ENCODE results near the gene UACA.

Gene UACA

GRCh38 chr15:70761046-70761445 lies 2.3 kb downstream of the UACA start:
- no peak for ATAC-seq
- TF ChIP-seq TSHZ2 (CRISPR knock-in tag; IDR thresholded peaks at IDR 0.05), result no peak
- no peak for TF ChIP-seq CREB5 (CRISPR knock-in tag; IDR thresholded peaks at IDR 0.05; ENCODE audit: low read depth)
- no peak for TF ChIP-seq ZNF565 (CRISPR knock-in tag; conservative IDR thresholded peaks at IDR 0.05; ENCODE audit: low read depth)
- TF ChIP-seq OSR1 (CRISPR knock-in tag; IDR thresholded peaks at IDR 0.05), result no peak
- TF ChIP-seq ZFP30 (CRISPR knock-in tag; IDR thresholded peaks at IDR 0.05), result no peak
- no peak for TF ChIP-seq BACH2 (CRISPR knock-in tag; IDR thresholded peaks at IDR 0.05; ENCODE audit: borderline replicate concordance)
- TF ChIP-seq ISL1 (CRISPR knock-in tag; IDR thresholded peaks at IDR 0.05), result no peak
- no peak for TF ChIP-seq CSRNP3 (CRISPR knock-in tag; IDR thresholded peaks at IDR 0.05)
- no peak for TF ChIP-seq POU6F1 (CRISPR knock-in tag; IDR thresholded peaks at IDR 0.05; ENCODE audit: borderline replicate concordance, low read depth)
- TF ChIP-seq RARB (CRISPR knock-in tag; IDR thresholded peaks at IDR 0.05), result no peak
- no peak for TF ChIP-seq TOX (CRISPR knock-in tag; IDR thresholded peaks at IDR 0.05; ENCODE audit: borderline replicate concordance)
- TF ChIP-seq ZC3H10 (CRISPR knock-in tag; IDR thresholded peaks at IDR 0.05), result no peak
- TF ChIP-seq ZFP3 (CRISPR knock-in tag; IDR thresholded peaks at IDR 0.05), result no peak
- no peak for TF ChIP-seq GLIS3 (CRISPR knock-in tag; IDR thresholded peaks at IDR 0.05)
- no peak for TF ChIP-seq ESRRG (CRISPR knock-in tag; IDR thresholded peaks at IDR 0.05)
- TF ChIP-seq ARNTL (CRISPR knock-in tag; IDR thresholded peaks at IDR 0.05; ENCODE audit: borderline replicate concordance, low read depth), result no peak
- TF ChIP-seq PPARA (CRISPR knock-in tag; IDR thresholded peaks at IDR 0.05; ENCODE audit: borderline replicate concordance), result no peak
- no peak for TF ChIP-seq ZNF8 (CRISPR knock-in tag; IDR thresholded peaks at IDR 0.05)

- no peak for ATAC-seq
- TF ChIP-seq OSR1 (CRISPR knock-in tag; IDR thresholded peaks at IDR 0.05), result no peak
- no peak for TF ChIP-seq PATZ1 (CRISPR knock-in tag; IDR thresholded peaks at IDR 0.05; ENCODE audit: borderline replicate concordance)
- TF ChIP-seq ZC3H10 (CRISPR knock-in tag; IDR thresholded peaks at IDR 0.05), result no peak
- no peak for TF ChIP-seq GLIS3 (CRISPR knock-in tag; IDR thresholded peaks at IDR 0.05)
- no peak for TF ChIP-seq ISL1 (CRISPR knock-in tag; IDR thresholded peaks at IDR 0.05)
- TF ChIP-seq TCF4 (CRISPR knock-in tag; IDR thresholded peaks at IDR 0.05; ENCODE audit: borderline replicate concordance), result no peak
- no peak for TF ChIP-seq CREB5 (CRISPR knock-in tag; IDR thresholded peaks at IDR 0.05; ENCODE audit: low read depth)
- TF ChIP-seq SNAI2 (CRISPR knock-in tag; IDR thresholded peaks at IDR 0.05), result no peak
- TF ChIP-seq PPARA (CRISPR knock-in tag; IDR thresholded peaks at IDR 0.05; ENCODE audit: borderline replicate concordance), result no peak
- TF ChIP-seq ZNF565 (CRISPR knock-in tag; conservative IDR thresholded peaks at IDR 0.05; ENCODE audit: low read depth), result no peak
- TF ChIP-seq CSRNP3 (CRISPR knock-in tag; IDR thresholded peaks at IDR 0.05), result no peak
- TF ChIP-seq TSHZ2 (CRISPR knock-in tag; IDR thresholded peaks at IDR 0.05), result no peak
- TF ChIP-seq POU6F1 (CRISPR knock-in tag; IDR thresholded peaks at IDR 0.05; ENCODE audit: borderline replicate concordance, low read depth), result no peak
Observed at GRCh38 chr15:70758790-70759462, 4.4 kb downstream of the UACA start.

Measured in SK-N-SH treated with all-trans-retinoic acid at 6 μM for 48 hours (cell line).